NCI-H187 (cell line): ENCODE data around the gene POTEG.
"Not testable (repeated sequence)": the region's sequence is repeated elsewhere in the genome, so short reads cannot be mapped to it uniquely, and the experiment has no call there.

Experiments used
- DNase-seq, 2 experiments: peaks; one replicate each; lab custom pipeline; 2025; lab: John Stamatoyannopoulos, UW

POTEG gene

GRCh38 chr14:19434241-19434640 lies at the start of gene POTEG:
TSS of gene POTEG (minus strand) at chr14:19434341. CDS start at chr14:19434289, 52 bp downstream.
- DNase-seq, result not testable (repeated sequence)

- DNase-seq, result not testable (repeated sequence)
These were observed 48.0 kb upstream of the POTEG start for GRCh38 chr14:19482093-19482492.

- not testable (repeated sequence) for DNase-seq
These were observed 47.3 kb upstream of the POTEG start for GRCh38 chr14:19481421-19481820.

GRCh38 chr14:19480491-19480890 lies 46.4 kb upstream of the POTEG start:
- not testable (repeated sequence) for DNase-seq

- DNase-seq, result not testable (repeated sequence)
These were observed 11.6 kb upstream of the POTEG start for GRCh38 chr14:19445761-19446160.

- DNase-seq, result not testable (repeated sequence)
These were observed 5.7 kb upstream of the POTEG start for GRCh38 chr14:19439826-19440225.

GRCh38 chr14:19439219-19439618 lies 5.1 kb upstream of the POTEG start:
- not testable (repeated sequence) for DNase-seq

GRCh38 chr14:19437126-19437443 lies 2.9 kb upstream of the POTEG start:
- not testable (repeated sequence) for DNase-seq

GRCh38 chr14:19436311-19437125 lies 2.4 kb upstream of the POTEG start:
- not testable (repeated sequence) for DNase-seq

GRCh38 chr14:19435852-19436251 lies 1.7 kb upstream of the POTEG start:
- not testable (repeated sequence) for DNase-seq

DNA sequence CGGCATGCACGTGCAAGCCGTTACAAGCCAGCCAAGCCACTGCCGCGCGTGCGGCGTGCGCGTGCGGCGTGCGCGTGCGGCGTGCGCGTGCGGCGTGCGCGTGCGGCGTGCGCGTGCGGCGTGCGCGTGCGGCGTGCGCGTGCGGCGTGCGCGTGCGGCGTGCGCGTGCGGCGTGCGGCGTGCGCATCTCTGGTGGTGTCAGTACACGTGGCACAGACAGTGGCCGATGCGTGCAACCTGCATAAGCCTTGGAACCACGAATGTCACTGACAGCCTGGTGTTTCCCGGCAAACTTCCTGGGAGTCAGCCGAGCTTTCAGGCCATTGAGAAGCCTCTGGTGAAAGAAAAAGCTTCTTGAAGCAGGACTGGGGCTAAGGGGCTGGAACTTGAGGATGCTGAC lies 750 bp upstream of the POTEG start:
- not testable (repeated sequence) for DNase-seq

- not testable (repeated sequence) for DNase-seq
These were observed 376 bp downstream of the POTEG start for GRCh38 chr14:19433765-19434164.

DNA sequence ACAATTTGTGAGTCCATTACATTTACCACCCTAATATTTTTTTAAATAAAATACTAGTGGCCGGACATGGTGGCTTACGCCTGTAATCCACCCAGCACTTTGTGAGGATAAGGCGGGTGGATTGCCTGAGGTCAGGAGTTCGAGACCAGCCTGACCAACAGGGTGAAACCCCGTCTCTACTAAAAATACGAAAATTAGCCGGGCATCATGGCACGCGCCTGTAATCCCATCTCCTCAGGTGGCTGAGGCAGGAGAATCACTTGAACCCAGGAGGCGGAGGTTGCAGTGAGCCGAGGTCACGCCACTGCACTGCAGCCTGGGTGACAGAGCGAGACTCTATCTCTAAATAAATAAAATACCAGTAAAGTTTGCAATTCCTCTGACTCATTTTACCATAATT lies 25.6 kb downstream of the POTEG start:
- not testable (repeated sequence) for DNase-seq

GRCh38 chr14:19402097-19402496 lies 32.0 kb downstream of the POTEG start:
- DNase-seq, result not testable (repeated sequence)

DNA sequence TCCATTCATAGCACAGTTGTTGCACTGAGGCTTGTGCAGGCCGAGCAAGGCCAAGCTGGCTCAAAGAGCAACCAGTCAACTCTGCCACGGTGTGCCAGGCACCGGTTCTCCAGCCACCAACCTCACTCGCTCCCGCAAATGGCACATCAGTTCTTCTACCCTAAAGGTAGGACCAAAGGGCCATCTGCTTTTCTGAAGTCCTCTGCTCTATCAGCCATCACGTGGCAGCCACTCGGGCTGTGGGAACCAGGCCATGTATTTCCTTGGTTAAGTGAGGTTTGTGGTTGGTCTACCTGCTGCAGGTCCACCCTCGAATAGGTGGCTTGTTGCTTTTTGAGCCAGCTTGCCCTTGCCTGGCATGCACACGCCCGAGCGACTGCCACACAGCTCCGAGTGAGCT lies 39.4 kb downstream of the POTEG start:
- not testable (repeated sequence) for DNase-seq

DNA sequence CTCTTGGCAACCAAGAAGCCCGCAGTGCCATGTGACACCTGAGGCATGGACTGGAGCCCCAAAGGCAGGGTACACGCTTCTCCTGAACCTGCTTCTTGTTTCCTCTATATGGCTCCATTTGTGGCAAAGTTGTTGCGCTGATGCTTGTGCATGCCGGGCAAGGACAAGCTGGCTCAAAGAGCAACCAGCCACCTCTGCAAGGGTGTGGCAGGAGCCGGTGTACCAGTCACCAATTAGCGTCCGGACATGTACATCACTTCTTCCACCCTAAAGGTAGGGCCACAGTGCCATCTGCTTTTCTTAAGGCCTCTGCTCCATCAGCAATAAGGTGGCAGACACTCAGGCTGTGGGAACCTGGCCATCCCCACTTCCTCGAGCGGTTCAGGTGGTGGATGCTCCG lies 43.9 kb downstream of the POTEG start:
- not testable (repeated sequence) for DNase-seq

GRCh38 chr14:19388741-19389140 lies 45.4 kb downstream of the POTEG start:
- DNase-seq, result not testable (repeated sequence)

DNA sequence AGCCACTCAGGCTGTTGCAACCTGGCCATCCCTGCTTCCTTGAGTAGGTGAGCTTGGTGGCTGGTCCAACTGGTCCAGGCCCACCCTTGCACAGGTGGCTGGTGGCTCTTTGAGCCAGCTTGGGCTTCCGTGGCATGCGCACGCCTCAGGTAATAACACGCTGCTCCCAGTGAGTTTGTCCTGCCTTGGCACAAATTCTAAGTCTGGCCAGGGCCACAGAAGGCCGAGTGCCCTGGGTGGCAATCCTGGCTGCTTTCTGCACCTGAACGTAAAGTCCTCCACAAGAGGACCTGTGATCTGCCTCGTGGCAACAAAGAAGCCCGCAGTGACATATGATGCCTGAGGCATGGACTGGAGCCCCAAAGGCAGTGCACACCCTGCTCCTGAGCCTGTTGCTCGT lies 47.1 kb downstream of the POTEG start:
- DNase-seq, result not testable (repeated sequence)

DNA sequence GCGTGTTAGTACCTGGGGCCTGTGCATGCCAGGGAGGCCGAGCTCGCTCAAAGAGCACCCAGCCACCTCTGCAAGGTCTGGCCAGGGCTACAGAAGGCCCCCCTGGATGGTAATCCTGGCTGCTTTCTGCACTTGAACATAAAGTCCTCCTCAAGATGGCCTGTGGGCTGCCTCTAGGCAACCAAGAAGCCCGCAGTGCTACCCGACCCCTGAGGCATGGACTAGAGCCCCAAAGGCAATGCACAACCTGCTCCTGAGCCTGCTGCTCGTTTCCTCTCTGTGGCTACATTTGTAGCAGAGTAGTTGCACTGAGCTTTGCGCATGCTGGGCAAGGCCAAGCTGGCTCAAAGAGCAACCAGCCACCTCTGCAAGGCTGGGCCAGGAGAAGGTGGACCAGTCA lies 47.8 kb downstream of the POTEG start:
- DNase-seq, result not testable (repeated sequence)

DNA sequence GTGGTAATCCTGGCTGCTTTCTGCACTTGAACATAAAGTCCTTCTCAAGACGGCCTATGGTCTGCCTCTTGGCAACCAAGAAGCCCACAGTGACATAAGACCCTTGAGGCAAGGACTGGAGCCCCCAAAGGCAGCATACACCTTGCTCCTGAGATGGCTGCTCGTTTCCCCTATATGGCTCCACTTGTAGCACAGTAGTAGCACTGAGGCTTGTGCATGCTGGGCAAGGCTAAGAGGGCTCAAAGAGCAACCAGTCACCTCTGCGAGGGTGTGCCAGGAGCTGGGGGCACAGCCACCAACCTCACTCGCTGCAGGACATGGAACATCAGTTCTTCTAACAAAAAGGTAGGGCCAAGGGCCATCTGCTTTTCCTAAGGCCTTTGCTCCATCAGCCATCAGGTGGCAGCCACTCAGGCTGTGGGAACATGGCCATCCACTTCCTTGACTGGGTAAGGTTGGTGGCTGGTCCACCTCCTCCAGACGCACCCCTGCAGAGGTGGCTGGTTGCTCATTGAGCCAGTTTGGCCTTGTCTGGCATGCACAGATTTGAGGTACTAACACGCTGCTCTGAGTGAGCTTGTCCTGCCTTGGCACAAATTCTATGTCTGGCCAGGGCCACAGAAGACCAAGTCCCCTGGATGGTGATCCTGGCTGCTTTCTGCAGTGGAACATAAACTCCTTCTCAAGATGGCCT lies 49.9 kb downstream of the POTEG start:
- DNase-seq, result not testable (repeated sequence)

GRCh38 chr14:19383008-19383584 lies 51.0 kb downstream of the POTEG start:
- not testable (repeated sequence) for DNase-seq

GRCh38 chr14:19380137-19380536 lies 54.0 kb downstream of the POTEG start:
- DNase-seq, result not testable (repeated sequence)

DNA sequence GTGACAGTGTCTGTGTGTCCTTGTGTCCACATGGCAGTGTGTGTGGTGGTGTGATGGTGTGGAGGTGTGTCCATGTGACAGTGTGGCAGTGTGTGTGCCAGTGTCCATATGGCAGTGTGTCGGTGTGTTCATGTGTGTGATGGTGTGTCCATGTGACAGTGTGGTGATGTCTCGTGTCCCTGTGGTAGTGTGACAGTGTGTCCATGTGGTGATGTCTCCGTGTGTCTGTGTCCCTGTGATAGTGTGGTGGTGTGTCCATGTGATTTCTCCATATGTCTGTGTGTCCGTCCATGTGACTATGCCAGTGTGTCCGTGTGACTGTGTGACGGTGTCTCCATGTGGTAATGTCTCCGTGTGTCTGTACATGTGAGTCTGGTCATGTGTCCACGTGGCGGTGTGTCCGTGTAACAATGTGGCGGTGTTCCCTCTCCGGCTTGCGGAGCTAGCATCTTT lies 59.7 kb downstream of the POTEG start:
- not testable (repeated sequence) for DNase-seq
